ENCODE data around the gene GAMT.

GAMT gene

DNA sequence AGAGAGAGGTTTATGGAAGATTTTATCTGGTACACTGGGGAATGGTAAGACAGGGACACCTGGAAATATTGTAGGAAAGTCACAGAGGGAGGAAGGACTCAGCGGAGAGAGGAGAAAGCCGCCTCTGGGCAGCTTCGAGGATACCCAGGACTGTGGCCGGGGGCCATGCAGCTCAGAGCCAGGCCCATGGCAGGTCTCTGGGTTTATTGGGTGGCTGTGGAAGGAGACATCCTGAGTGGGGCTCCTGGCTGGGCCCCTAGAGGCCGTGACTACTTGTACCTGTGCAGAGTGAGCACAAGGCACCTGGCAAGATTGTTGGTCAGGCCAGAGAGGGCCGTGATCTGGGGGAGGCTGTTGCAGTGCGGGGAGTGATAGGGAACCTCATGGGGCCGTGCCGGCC, 9.4 kb upstream of the GAMT start:
- TF ChIP-seq NFRKB (IDR thresholded peaks at IDR 0.05) (no peak), LEF1 (IDR thresholded peaks at IDR 0.05; ENCODE audit: borderline replicate concordance) (no peak), FOXM1 (IDR thresholded peaks at IDR 0.05; ENCODE audit: borderline replicate concordance) (no peak), BHLHE40 (IDR thresholded peaks at IDR 0.05; ENCODE audit: borderline replicate concordance) (no peak), TARDBP (IDR thresholded peaks at IDR 0.05) (no peak), HDGF (IDR thresholded peaks at IDR 0.05; ENCODE audit: borderline replicate concordance) (no peak), L3MBTL2 (conservative IDR thresholded peaks at IDR 0.05) (no peak), ELF4 (IDR thresholded peaks at IDR 0.05) (no peak), ARNT (IDR thresholded peaks at IDR 0.05) (no peak), FOXA1 (IDR thresholded peaks at IDR 0.05) (no peak), FOXK2 (IDR thresholded peaks at IDR 0.05) (no peak), CTBP1 (IDR thresholded peaks at IDR 0.05; ENCODE audit: borderline replicate concordance) (no peak), ZNF384 (IDR thresholded peaks at IDR 0.05) (no peak)
- TF ChIP-seq, protein P1, sequence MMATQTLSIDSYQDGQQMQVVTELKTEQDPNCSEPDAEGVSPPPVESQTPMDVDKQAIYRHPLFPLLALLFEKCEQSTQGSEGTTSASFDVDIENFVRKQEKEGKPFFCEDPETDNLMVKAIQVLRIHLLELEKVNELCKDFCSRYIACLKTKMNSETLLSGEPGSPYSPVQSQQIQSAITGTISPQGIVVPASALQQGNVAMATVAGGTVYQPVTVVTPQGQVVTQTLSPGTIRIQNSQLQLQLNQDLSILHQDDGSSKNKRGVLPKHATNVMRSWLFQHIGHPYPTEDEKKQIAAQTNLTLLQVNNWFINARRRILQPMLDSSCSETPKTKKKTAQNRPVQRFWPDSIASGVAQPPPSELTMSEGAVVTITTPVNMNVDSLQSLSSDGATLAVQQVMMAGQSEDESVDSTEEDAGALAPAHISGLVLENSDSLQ (IDR thresholded peaks at IDR 0.05), result no peak
- DNase-seq (ENCODE audit: extremely low spot score), result no peak
- ChIA-PET CTCF (no interaction called here), POLR2A (no interaction called here)

DNA sequence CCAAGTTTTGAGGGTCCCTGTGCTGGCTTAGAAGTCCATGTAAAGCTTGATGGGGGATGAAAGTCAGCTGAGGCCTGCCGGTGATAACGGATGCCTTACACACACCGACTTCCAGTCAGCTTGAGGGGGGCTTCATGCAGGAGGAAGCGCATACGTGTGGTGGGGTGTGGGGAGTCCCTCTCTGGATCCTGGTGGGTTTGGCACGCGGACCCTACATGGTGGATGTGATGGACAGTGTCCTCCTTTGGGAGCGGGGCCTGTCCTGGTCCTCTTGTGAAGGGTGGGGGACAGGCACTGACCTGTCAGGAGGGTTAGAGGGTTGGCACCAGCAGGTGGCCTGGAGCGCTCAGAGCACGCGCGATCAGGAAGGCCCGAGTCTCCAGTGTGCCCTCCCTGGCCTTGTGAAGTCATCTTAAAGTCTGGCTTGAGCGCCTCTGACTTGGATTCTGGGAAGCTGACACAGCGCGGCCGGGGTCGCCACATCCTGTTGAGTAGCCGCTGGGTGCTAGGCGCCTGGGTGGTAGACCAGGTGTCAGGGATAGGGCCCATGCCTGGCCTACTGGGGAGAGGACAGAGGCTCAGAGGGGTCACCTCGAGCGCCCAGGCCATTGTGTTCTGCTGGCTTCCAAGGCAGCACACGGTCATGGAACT, 8.9 kb upstream of the GAMT start:
- TF ChIP-seq SUZ12 (IDR thresholded peaks at IDR 0.05) (no peak), SP1 (IDR thresholded peaks at IDR 0.05) (no peak), ARNT (IDR thresholded peaks at IDR 0.05) (no peak), FOXK2 (IDR thresholded peaks at IDR 0.05) (no peak), LEF1 (IDR thresholded peaks at IDR 0.05; ENCODE audit: borderline replicate concordance) (no peak), ZNF384 (IDR thresholded peaks at IDR 0.05) (no peak), CTBP1 (IDR thresholded peaks at IDR 0.05; ENCODE audit: borderline replicate concordance) (no peak), HDGF (IDR thresholded peaks at IDR 0.05; ENCODE audit: borderline replicate concordance) (no peak), L3MBTL2 (conservative IDR thresholded peaks at IDR 0.05) (no peak)
- TF ChIP-seq, protein P1 (IDR thresholded peaks at IDR 0.05), result no peak
- DNase-seq (ENCODE audit: extremely low spot score), result no peak
- CTCF ChIA-PET, result interaction anchor here (0.8 kb wide), 1 partner anchor 33 kb away, joined by 3 read pairs; no protein-coding TSS in a partner anchor
- POLR2A ChIA-PET, result interaction anchor here (1.1 kb wide), 1 partner anchor 141 kb away, joined by 8 read pairs; the partner anchor contains the start of gene CIRBP

DNA sequence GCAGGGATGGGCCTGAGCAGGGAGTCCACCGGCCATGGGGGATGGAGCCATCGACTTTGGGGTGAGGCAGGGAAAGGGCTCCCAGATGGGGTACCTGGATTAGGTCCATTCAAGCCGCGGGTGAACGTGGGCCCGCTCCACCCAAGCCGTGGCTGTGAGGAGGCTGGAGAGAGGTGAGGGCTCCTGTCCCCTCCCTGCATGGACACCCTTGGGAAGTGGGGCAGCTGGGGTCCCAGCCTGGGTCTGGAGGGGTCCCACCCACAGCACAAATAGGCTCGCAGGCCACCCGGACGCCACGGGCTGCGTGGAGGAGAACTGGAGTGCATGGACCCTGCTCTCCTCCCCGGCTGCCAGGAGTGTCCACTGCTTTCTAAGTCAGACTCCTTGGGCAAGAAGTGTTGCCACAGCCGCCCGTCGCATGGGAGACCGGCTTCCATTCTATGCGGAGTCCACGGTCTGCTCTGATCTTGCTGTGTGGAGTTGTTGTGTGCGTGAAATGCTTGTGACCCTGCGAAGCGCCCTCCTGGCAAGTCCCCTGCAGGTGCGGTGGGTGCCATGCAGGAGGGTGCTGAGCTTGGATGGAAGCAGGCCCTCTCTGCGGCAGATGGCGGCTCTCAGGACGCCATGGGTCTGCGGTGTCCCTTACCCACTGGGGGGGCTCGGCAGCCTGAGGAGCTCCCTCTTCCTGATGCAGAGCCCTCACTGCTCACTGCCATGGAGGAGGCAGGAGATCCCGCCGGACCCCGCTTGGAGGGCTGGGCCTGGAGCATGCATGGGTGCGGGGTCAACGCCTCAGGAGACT, 8.1 kb upstream of the GAMT start:
- TF ChIP-seq FOXA1 (IDR thresholded peaks at IDR 0.05) (no peak), HDGF (IDR thresholded peaks at IDR 0.05; ENCODE audit: borderline replicate concordance) (no peak), CTBP1 (IDR thresholded peaks at IDR 0.05; ENCODE audit: borderline replicate concordance) (no peak)
- ChIA-PET CTCF (interaction anchor here (0.8 kb wide), 1 partner anchor 34 kb away, joined by 3 read pairs; no protein-coding TSS in a partner anchor), POLR2A (interaction anchor here (1.1 kb wide), 1 partner anchor 140 kb away, joined by 5 to 8 read pairs; the partner anchor contains the start of gene CIRBP)
- no peak for DNase-seq (ENCODE audit: extremely low spot score)

DNA sequence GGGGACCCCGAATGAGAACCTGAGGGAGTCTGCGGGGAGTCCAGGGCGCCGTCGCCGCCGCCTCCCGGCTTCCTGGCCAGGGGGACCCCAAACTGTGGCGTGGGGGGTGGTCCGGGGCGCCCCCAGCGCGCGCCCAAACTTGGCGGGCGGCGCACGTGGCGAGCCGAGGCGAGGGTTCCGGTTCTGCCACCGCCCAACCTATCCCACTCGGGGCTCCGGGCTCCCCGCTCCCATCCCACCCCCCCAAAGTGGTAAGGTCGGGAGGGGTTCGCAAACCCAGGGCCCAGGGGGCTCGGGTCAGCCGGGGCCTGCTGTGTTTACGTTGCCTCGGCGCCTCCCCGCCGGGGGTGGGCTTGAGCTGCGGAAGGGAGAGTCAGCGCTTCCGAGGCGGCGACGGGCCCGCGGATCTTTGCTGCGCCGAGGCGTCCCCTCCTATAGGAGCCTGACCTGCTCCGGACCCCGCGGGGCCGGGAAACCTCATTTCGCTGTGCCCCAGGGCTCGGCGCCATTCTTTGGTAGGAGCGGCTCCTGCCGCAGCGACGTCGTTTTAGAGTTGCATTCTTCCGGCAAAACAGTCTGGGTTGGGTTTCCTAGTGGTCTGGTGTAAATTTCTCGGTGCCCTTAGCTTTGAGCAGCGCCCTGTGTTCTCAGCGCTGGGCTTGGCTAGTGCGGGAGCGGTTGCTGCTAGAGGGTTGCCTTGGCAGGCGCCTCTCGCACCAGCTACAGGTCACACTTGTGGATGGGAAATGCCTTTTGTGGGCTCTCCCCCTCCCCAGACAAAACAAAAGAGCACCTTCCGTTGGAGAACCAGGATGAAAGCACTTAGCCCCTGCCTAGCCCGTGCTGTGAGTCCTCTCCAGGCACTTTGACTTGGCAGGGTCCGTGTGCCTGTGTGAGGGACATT, 7.2 kb upstream of the GAMT start:
- TF ChIP-seq, protein P1 (IDR thresholded peaks at IDR 0.05), result no peak
- TF ChIP-seq SP1 (IDR thresholded peaks at IDR 0.05), result no peak
- peak; percentile 71 for TF ChIP-seq L3MBTL2 (conservative IDR thresholded peaks at IDR 0.05)
- no peak for TF ChIP-seq SUZ12 (IDR thresholded peaks at IDR 0.05)
- CTCF ChIA-PET, result interaction anchor here (0.6 kb wide), 1 partner anchor 28 kb away, joined by 3 read pairs; no protein-coding TSS in a partner anchor
- DNase-seq (ENCODE audit: extremely low spot score), result no peak

DNA sequence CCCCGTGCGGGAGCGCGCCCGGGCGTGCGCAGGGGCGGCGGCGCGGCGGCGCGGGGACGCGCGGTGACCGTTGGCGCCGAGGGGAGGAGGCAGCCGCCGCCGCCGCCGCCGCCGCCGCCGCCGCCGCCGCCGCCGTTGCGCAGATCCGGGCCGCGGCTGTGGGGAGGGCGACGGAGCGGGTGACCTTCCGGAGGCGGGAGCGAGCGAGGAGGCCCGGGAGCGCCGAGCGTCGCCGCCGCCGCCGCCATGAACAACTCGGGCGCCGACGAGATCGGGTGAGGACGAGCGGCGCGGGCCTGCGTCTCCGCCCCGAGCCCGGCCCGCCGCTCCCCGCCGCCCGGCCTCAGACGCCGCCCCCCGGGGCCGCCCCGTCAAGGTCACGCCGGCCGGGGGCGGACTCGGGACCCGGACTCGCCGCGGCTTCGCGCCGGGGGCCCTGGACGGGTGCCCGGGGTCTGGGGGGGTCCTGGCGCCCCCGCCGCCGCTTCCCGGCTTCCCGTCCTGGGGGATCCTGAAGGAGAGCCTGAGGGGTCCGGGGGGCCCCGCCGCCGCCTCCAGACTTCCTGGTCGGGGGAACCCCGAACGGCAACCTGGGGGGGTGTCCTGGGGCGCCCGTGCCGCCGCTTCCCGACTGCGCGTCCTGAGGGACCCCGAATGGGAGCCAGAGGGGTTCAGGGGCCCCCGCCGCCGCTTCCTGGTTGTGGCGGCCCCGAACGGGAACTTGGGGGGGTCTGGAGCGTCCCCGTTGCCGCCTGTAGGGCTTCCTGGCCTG, 6.4 kb upstream of the GAMT start, which contains the start of gene DAZAP1:
Gene DAZAP1 (plus strand): TSS at position 59 of the 772 bp plus-strand sequence. CDS start 188 bp downstream, at position 247.
- TF ChIP-seq FOXA1 (IDR thresholded peaks at IDR 0.05) (no peak), BHLHE40 (IDR thresholded peaks at IDR 0.05; ENCODE audit: borderline replicate concordance) (no peak), LEF1 (IDR thresholded peaks at IDR 0.05; ENCODE audit: borderline replicate concordance) (no peak), ZNF384 (IDR thresholded peaks at IDR 0.05) (no peak)
- ChIA-PET CTCF (no interaction called here), POLR2A (no interaction called here)
- no peak for DNase-seq (ENCODE audit: extremely low spot score)

More for the DNA sequence above, 7.2 kb upstream of the GAMT start:
- POLR2A ChIA-PET, result interaction anchor here (1.1 kb wide), 1 partner anchor 139 kb away, joined by 5 read pairs; the partner anchor contains the start of gene CIRBP
